Bladder microvascular endothelial cell (primary cell): Measurements from ENCODE around the gene TMPRSS12. TPM values are rescaled to one million over a fixed set of nuclear protein-coding genes. Genes with fewer than 3 reads are reported as not detected.

Experiments used
- total RNA-seq: library from RNA; depleted of rRNA; stranded (reverse); fragments of >200 nt; gene quantifications from 2 replicates; pipeline ENCODE4 v1.2.3, GENCODE V29; 2014

TMPRSS12 gene
- not detected in 2 replicates for total RNA-seq

DNA sequence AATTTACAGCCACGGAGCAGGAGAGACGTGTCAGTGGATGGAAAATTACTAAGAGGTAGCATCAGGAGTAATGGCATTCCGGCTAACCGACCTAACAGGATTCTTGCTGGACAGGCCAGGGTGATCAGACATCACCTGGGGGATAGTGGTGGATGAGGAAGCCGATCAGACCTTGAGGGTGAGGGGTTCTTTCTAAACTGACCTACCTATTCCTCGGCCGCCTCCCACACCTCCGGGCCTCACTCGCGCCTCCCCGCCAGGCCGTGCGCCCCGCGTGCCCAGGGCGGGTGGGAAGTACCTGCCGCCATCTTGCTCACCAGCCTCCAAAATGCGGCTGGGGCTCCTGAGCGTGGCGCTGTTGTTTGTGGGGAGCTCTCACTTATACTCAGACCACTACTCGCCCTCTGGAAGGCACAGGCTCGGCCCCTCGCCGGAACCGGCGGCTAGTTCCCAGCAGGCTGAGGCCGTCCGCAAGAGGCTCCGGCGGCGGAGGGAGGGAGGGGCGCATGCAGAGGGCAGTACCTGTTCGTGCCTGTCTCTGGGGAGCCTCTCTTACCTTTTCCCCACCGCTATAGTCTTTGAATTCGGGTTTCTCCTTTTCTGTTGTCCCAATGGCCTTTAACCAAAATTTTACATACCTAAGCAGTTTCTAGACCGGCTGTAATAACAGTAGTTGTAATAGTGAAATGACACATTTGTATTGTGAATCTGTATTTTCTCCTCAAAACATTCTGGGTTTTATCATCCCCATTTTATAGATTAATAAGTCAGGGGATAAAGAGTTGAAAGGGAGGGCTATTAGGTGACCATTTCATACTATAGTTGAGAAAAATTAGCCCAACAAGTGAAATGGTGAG is at the start of gene TMPRSS12:
Gene TMPRSS12, plus strand, starts transcription at position 290 of the 857 bp plus-strand sequence. Its CDS starts 39 bp downstream, at position 329.

Other genes starting within 250 kb of the TMPRSS12 start
- 19.9 and 28.6 TPM in 2 replicates for gene ATF1, start 78.8 kb upstream of the TMPRSS12 start, total RNA-seq
- not detected in 2 replicates for gene HIGD1C, start 109.6 kb downstream of the TMPRSS12 start, total RNA-seq
- gene SLC11A2, start 183.5 kb downstream of the TMPRSS12 start, total RNA-seq, result 26.9 and 51.0 TPM in 2 replicates
- gene LETMD1, start 205.4 kb downstream of the TMPRSS12 start, total RNA-seq, result 24.6 and 33.5 TPM in 2 replicates
- gene CSRNP2, start 240.7 kb downstream of the TMPRSS12 start, total RNA-seq, result 11.0 and 33.4 TPM in 2 replicates